H1 (cell line): ENCODE data around the gene COBLL1. TPM values are rescaled to one million over a fixed set of nuclear protein-coding genes. Genes with fewer than 3 reads are reported as not detected.

Experiments
- JUND ChIP-seq: IDR thresholded peaks from 2 replicates; pipeline ENCODE4 v1.6.1; 2011; ENCODE audit warnings: mild to moderate bottlenecking, improper control_type of control experiment, low read length
- RBBP5 ChIP-seq: IDR thresholded peaks from 2 replicates; pipeline ENCODE4 v1.7.1; 2012; ENCODE audit warnings: low read depth, mild to moderate bottlenecking, inconsistent platforms, low read length, moderate library complexity, borderline replicate concordance
- TCF12 ChIP-seq: IDR thresholded peaks from 2 replicates; pipeline ENCODE4 v1.6.1; 2011; ENCODE audit warnings: low read depth, mild to moderate bottlenecking, low read length
- TEAD4 ChIP-seq: IDR thresholded peaks from 2 replicates; pipeline ENCODE4 v1.6.1; 2012; ENCODE audit warnings: low read depth, low read length, inconsistent platforms, mixed read lengths
- polyA plus RNA-seq, 7 experiments: library from polyadenylated mRNA; depleted of rRNA in 3 of 7; stranded (reverse) in 5 of 7; unstranded in 2 of 7; fragments of >200 nt in 5 of 7; fragments of 200-250 nt in 2 of 7; gene quantifications; 1 replicate in 5 of 7; 2 replicates in 1 of 7; 4 replicates in 1 of 7; pipeline versions ENCODE4 v1.2.1 to v1.2.3, GENCODE V29; 2011 to 2013; ENCODE audit warnings: missing spikeins in 2 of 7, mixed read lengths in 2 of 7
- total RNA-seq: library from RNA; stranded (reverse); fragmentation: NEBNext Ultra II Directional; extraction: Animal tissue kit (Norgen Biotek cat#: 25700); gene quantifications from 2 replicates; pipeline ENCODE4 v1.2.1, GENCODE V29; 2021
- TF ChIP-seq, protein P1 (sequence below): IDR thresholded peaks from 2 replicates; pipeline ENCODE4 v1.6.1; 2011; ENCODE audit warnings: low read length, improper control_type of control experiment

COBLL1 gene
- total and polyA plus RNA-seq, 2 of the 8 experiments (the other 6 are each of a cell fraction or from before 2014, with no cell fraction given) = 2.2 to 6.2 TPM

DNA sequence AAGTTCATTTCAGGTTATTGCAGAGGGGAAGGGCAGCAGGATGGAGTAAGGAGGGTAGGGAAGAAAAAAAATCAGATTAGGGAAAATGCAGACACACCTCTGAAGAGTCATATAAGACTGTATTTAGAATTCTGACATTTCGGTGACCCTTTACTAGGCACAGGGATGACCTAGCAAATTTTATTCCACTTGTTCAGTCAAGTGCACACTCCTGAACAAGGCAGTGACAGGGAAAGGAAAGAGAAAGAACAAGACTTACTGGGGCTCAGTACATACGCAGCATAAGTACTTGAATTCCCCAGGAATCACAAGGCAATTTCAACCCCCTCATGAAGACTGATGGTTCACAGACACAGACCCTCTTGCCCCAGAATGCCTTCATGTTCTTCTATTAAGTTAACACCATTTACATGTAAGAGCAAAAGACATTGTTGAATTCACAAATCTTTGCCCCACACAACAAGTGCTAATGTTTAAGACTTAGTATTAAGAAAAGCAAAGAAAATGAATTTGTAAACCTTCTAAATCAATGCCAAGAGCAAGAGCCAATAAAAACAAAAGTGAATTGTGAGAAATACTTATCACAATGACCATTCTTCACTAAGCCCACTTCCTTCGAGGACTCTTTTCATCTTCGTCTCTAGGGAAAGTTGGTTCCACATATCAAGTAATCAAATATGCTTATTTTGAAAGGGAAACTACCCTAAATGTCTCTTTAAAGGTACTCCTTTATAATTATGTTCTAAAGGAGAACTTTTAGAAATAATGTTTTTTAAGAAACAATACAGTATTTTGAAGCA is 47.0 kb downstream of the COBLL1 start (continued):
- TF ChIP-seq, protein P1, sequence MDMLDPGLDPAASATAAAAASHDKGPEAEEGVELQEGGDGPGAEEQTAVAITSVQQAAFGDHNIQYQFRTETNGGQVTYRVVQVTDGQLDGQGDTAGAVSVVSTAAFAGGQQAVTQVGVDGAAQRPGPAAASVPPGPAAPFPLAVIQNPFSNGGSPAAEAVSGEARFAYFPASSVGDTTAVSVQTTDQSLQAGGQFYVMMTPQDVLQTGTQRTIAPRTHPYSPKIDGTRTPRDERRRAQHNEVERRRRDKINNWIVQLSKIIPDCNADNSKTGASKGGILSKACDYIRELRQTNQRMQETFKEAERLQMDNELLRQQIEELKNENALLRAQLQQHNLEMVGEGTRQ = no peak
- no peak for TF ChIP-seq TCF12
- TF ChIP-seq TEAD4 = no peak
- no peak for TF ChIP-seq RBBP5
- no peak for TF ChIP-seq JUND
